ENCODE data around the gene SBF1.
"Not testable (repeated sequence)": the region's sequence is repeated elsewhere in the genome, so short reads cannot be mapped to it uniquely, and the experiment has no call there.

The SBF1 gene

DNA sequence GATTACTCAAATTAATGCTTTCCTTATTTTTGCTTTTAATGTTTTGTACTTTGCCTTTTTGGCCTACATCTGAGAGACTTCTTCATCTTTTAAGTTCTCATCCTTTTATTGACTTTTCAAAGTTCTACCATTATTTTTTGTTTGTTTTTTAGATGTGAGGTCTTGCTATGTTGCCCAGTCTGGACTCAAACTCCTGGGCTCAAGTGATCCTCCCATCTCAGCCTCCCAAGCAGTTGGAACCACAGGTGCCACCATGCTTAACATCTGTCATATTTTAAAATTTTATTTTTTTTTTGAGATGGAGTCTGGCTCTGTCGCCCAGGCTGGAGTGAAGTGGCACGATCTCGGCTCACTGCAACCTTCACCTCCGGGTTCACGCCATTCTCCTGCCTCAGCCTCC is 73.9 kb downstream of the SBF1 start:
- no peak for DNase-seq (ENCODE audit: low read depth in 2 of 2)

DNA sequence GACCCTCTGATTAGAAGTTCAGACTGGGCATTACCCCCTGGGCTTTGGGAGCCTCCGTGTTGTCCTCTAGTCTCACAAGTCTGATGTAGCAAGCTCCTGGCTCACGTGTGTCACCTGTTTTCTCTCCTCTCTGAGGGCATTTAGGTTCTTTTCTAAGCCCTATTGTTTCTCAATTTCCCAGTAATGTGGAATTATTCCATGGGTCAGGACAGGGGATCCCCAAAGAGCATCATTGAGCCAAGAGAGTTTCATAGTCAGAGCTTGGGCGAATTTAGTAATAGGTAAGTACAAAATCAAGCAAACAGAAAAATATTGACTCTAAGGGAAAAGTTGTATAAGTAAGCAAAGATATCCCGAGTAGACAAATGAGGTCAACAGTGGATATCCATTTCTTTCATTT is 74.4 kb downstream of the SBF1 start:
- DNase-seq (ENCODE audit: low read depth in 2 of 2), result no peak

DNA sequence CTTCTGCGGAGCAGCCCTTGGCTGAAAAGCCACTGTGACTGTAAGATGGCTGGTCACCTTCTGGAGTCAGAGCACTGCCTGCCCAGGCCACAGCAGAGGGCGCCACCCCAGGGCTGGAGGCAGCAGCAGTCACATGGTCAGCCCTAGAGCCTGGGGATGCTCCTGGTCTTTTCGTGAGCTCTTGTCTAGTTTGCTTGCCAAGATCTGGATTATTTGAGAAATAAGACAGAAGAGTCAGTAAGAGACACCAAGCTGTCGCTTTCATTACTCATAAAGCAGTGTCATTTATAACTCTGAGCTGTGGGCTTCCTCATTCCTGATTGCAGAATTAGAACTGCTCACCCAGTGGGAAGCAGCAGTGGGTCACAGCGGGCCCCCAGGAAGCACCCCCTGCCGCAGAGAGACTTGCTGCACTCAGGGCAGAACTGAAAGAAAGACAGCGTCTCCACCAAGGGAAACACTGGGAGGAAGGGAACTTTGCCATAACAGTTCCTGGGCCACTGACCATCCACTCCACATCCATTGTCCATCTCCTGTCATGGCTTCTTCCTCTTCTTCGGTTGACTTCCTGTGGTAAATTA is 75.0 kb downstream of the SBF1 start:
- no peak for DNase-seq (ENCODE audit: low read depth in 2 of 2)

DNA sequence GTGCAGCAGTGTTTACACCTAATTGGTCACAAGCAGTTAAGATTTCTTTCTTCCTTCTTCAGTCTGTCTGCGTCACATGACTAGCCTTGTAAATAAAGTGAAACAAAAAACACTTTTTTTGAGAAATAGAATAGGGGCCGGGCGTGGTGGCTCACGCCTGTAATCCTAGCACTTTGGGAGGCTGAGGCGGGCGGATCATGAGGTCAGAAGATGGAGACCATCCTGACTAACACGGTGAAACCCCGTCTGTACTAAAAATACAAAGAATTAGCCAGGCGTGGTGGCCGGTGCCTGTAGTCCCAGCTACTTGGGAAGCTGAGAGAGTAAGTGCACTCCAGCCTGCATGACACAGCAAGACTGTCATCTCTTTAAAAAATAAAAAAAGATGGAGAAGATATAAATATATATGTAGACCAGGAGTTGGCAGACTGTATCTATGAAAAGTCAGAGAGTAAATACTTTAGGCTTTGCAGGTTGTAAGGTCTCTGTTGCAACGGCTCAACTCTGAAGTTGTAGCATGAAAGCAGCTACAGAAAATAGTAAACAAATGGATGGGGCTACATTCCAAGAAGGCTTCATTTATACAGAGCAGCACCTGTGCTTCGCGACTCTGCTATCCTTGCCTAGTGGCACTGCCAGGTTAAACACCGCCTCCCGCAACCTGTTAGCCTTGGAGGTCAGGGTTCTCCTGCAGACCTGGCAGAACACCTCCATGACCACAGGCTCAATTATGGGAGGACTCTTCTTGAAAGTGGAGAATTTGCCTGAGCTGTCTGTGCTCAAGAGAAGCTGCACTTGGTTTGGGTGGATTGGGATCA is 75.8 kb downstream of the SBF1 start:
- DNase-seq (ENCODE audit: low read depth in 2 of 2), result no peak

DNA sequence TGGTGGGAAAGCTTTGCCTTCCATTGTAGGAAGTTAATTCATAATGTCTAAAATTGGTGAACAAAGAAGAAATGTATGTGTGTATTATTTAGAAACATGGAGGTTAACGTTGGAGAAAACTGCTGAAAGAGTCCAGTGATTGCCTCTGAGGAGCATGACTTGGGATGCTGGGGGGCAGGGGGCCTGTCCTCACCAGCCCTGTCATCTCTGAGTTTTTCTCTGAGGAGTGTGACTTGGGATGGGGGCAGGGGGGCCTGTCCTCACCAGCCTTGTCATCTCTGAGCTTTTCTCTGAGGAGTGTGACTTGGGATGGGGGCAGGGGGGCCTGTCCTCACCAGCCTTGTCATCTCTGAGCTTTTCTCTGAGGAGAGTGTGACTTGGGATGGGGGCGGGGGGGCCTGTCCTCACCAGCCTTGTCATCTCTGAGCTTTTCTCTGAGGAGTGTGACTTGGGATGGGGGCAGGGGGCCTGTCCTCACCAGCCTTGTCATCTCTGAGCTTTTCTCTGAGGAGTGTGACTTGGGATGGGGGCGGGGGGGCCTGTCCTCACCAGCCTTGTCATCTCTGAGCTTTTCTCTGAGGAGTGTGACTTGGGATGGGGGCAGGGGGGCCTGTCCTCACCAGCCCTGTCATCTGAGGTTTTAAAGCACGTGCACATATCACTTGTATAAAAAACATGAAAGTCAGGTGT is 77.3 kb downstream of the SBF1 start:
- DNase-seq (ENCODE audit: low read depth in 2 of 2), result not testable (repeated sequence)

DNA sequence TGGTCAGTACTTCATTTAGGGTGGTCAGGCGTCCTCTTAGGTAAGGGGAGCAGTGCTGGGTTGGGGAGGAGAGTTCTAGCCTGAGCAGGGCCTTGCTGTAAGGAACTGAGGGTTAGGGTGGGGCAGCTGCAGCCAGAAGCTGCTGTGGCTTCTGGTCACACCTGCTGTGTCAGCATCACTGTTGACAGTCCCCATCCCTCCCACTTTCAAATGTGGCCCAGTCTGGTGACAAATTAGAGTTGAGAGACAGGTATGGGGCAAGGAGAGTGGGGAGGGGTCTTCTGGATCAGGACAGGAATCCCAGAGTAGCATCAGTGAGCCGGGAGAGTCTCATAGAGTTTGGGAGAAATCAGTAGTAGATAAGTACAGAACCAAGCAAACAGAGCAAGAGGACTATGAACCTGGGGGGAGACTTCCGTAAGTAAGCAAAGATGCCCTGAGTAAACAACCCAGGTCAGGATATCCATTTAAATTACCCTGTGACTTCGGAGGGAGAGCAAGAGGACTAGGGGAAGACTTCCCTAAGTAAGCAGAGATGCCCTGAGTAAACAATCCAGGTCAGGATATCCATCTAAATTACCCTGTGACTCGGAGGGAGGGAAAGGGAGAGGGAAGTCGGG is 78.0 kb downstream of the SBF1 start:
- DNase-seq (ENCODE audit: low read depth in 2 of 2), result no peak
